ENCODE results near the gene MAP6. TPM values are rescaled to one million over a fixed set of nuclear protein-coding genes. Genes with fewer than 3 reads are reported as not detected.
A peak's percentile ranks its signal among the peaks of the same experiment; 100 is the strongest.

Gene MAP6
- total RNA-seq, 2 experiments from 2014 or later, result not detected

- DNase-seq, result no peak
- Mint-ChIP-seq H3K4me1 (ENCODE audit: low read depth) (peaks cover 4% of the 10 kb centered on the region), H3K27ac (no peak overlapping the region), H3K36me3 (ENCODE audit: low read depth) (peaks cover 7% of the 10 kb centered on the region), H3K27me3 (ENCODE audit: low read depth) (peaks cover 2% of the 10 kb centered on the region), H3K4me3 (no peak overlapping the region), H3K9me3 (no peaks in the 10 kb centered on the region)
- CTCF ChIA-PET, result interaction anchor here (1.0 to 1.5 kb wide), 4 partner anchors 9 to 38 kb away, joined by 3 to 6 read pairs (median 4); no protein-coding TSS in a partner anchor
- intact Hi-C loops (cut with micrococcal nuclease), result no loop called here
Measured at GRCh38 chr11:75571625-75572024, 97.2 kb downstream of the MAP6 start.

GRCh38 chr11:75570559-75571139 is 98.2 kb downstream of the MAP6 start:
- CTCF ChIA-PET, result interaction anchor here (1.0 to 1.2 kb wide), 2 partner anchors 31 to 37 kb away, joined by 3 to 4 read pairs; no protein-coding TSS in a partner anchor
- H3K36me3 Mint-ChIP-seq (ENCODE audit: low read depth), result peaks cover 8% of the 10 kb centered on the region
- no peak overlapping the region for H3K4me3 Mint-ChIP-seq
- H3K27ac Mint-ChIP-seq, result no peak overlapping the region
- no peaks in the 10 kb centered on the region for H3K9me3 Mint-ChIP-seq
- intact Hi-C loops (cut with micrococcal nuclease), result no loop called here
- no peak for DNase-seq
- peaks cover 4% of the 10 kb centered on the region for H3K4me1 Mint-ChIP-seq (ENCODE audit: low read depth)
- no peaks in the 10 kb centered on the region for H3K27me3 Mint-ChIP-seq (ENCODE audit: low read depth)

GRCh38 chr11:75568616-75569219 is 100.1 kb downstream of the MAP6 start:
- intact Hi-C loops (cut with micrococcal nuclease), result no loop called here
- H3K27ac Mint-ChIP-seq, result no peak overlapping the region
- H3K9me3 Mint-ChIP-seq, result no peaks in the 10 kb centered on the region
- DNase-seq, result no peak
- H3K27me3 Mint-ChIP-seq (ENCODE audit: low read depth), result no peaks in the 10 kb centered on the region
- CTCF ChIA-PET, result interaction anchor here (0.6 to 2.6 kb wide), 2 partner anchors 9 kb away, joined by 3 to 12 read pairs; no protein-coding TSS in a partner anchor
- no peak overlapping the region for H3K4me3 Mint-ChIP-seq
- peaks cover 15% of the 10 kb centered on the region for H3K4me1 Mint-ChIP-seq (ENCODE audit: low read depth)
- H3K36me3 Mint-ChIP-seq (ENCODE audit: low read depth), result peaks cover 8% of the 10 kb centered on the region

- H3K27ac Mint-ChIP-seq, result no peak overlapping the region
- DNase-seq, result no peak
- CTCF ChIA-PET, result interaction anchor here (1.4 to 2.6 kb wide), 2 partner anchors 10 to 22 kb away, joined by 3 to 12 read pairs; no protein-coding TSS in a partner anchor
- H3K4me3 Mint-ChIP-seq, result no peak overlapping the region
- peaks cover 22% of the 10 kb centered on the region for H3K4me1 Mint-ChIP-seq (ENCODE audit: low read depth)
- H3K27me3 Mint-ChIP-seq (ENCODE audit: low read depth), result no peaks in the 10 kb centered on the region
- intact Hi-C loops (cut with micrococcal nuclease), result no loop called here
- no peaks in the 10 kb centered on the region for H3K9me3 Mint-ChIP-seq
- peaks cover 8% of the 10 kb centered on the region for H3K36me3 Mint-ChIP-seq (ENCODE audit: low read depth)
Measured at GRCh38 chr11:75567971-75568370, 100.9 kb downstream of the MAP6 start.

- no peak overlapping the region for H3K27ac Mint-ChIP-seq
- H3K36me3 Mint-ChIP-seq (ENCODE audit: low read depth), result peaks cover 8% of the 10 kb centered on the region
- CTCF ChIA-PET, result interaction anchor here (1.0 to 1.4 kb wide), 2 partner anchors 9 to 21 kb away, joined by 3 read pairs; no protein-coding TSS in a partner anchor
- intact Hi-C loops (cut with micrococcal nuclease), result no loop called here
- peaks cover 22% of the 10 kb centered on the region for H3K4me1 Mint-ChIP-seq (ENCODE audit: low read depth)
- H3K27me3 Mint-ChIP-seq (ENCODE audit: low read depth), result no peaks in the 10 kb centered on the region
- H3K9me3 Mint-ChIP-seq, result no peaks in the 10 kb centered on the region
- DNase-seq, result no peak
- no peak overlapping the region for H3K4me3 Mint-ChIP-seq
Measured at GRCh38 chr11:75566763-75567279, 102.0 kb downstream of the MAP6 start.

GRCh38 chr11:75565916-75566762 is 102.7 kb downstream of the MAP6 start:
- peak overlapping the region; percentile 24 for H3K27ac Mint-ChIP-seq
- intact Hi-C loops (cut with micrococcal nuclease), result no loop called here
- H3K9me3 Mint-ChIP-seq, result no peaks in the 10 kb centered on the region
- H3K4me3 Mint-ChIP-seq, result no peak overlapping the region
- H3K4me1 Mint-ChIP-seq (ENCODE audit: low read depth), result peaks cover 27% of the 10 kb centered on the region
- H3K36me3 Mint-ChIP-seq (ENCODE audit: low read depth), result peaks cover 8% of the 10 kb centered on the region
- no peaks in the 10 kb centered on the region for H3K27me3 Mint-ChIP-seq (ENCODE audit: low read depth)
- DNase-seq, result no peak
- CTCF ChIA-PET, result interaction anchor here (0.6 to 2.2 kb wide), 3 partner anchors 9 to 846 kb away, joined by 3 to 9 read pairs (median 3); no protein-coding TSS in a partner anchor

DNA sequence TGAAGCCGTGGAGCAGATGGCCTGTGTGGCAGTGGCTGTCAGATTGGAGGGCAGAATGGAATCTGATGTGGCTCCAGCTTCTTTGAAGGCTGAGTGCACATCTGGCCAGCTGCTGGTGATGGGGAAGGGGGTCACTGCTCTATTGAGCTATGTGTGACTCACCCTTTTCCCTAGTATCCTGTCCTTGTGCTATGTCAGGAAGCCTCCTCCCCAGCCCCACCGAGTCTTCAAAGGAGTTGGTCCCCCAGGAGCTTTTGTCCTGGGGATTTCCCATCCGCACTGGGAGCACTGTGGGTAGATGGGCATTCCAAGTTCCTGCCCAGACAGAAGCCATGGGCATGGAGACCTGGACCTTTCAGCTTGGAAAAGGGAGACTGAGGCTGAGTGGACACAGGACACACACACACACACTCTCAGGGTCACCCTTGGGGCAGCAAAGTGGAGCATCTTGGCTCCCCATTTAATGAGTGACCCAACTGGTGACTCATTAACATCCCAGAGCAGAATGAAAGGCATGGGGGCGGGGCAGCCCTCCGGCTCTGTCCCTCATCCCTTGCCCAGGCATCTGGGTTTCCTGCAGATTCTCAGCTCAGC is 103.5 kb downstream of the MAP6 start:
- CTCF ChIA-PET, result interaction anchor here (0.6 to 2.2 kb wide), 3 partner anchors 10 to 846 kb away, joined by 3 to 9 read pairs (median 3); no protein-coding TSS in a partner anchor
- Mint-ChIP-seq H3K27ac (no peak overlapping the region), H3K27me3 (ENCODE audit: low read depth) (no peaks in the 10 kb centered on the region), H3K36me3 (ENCODE audit: low read depth) (peaks cover 5% of the 10 kb centered on the region), H3K4me1 (ENCODE audit: low read depth) (peaks cover 27% of the 10 kb centered on the region), H3K9me3 (no peaks in the 10 kb centered on the region), H3K4me3 (no peak overlapping the region)
- intact Hi-C loops (cut with micrococcal nuclease), result no loop called here
- DNase-seq, result no peak

DNA sequence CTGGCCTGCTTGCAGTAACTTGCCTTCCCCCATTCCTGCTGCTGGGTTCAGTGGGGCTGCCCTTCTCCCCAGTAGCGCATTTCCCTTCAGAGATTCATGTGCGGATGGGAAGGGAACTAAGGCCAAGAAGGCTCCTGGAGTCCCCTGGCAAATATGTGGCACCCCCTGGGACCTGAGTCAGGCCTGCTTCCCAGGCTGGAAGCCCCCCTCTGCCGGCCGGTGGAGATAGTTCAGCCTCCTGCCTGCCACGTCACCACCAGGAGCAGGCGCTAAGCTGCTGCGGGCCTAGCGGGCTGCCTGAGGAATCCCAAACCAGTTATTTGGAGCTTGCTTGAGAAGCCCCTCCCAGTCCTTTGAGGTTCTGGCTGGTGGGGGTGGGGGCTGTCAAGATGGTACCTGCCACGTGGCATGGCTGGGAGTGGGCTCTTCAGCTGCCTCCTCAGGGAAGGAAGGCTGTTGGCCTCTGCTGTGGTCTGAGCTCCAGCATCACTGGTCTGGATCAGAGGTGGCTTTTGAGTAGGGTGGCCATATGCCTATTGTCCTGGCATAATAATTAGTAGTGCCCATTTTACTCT is 104.8 kb downstream of the MAP6 start:
- Mint-ChIP-seq H3K27ac (peak overlapping the region; percentile 97), H3K4me1 (ENCODE audit: low read depth) (peaks cover 27% of the 10 kb centered on the region), H3K4me3 (peak overlapping the region; percentile 94), H3K9me3 (no peaks in the 10 kb centered on the region), H3K27me3 (ENCODE audit: low read depth) (no peaks in the 10 kb centered on the region), H3K36me3 (ENCODE audit: low read depth) (peaks cover 5% of the 10 kb centered on the region)
- intact Hi-C loops (cut with micrococcal nuclease), result no loop called here
- CTCF ChIA-PET, result interaction anchor here (0.6 to 2.2 kb wide), 2 partner anchors 12 to 14 kb away, joined by 4 to 9 read pairs; no protein-coding TSS in a partner anchor
- no peak for DNase-seq

DNA sequence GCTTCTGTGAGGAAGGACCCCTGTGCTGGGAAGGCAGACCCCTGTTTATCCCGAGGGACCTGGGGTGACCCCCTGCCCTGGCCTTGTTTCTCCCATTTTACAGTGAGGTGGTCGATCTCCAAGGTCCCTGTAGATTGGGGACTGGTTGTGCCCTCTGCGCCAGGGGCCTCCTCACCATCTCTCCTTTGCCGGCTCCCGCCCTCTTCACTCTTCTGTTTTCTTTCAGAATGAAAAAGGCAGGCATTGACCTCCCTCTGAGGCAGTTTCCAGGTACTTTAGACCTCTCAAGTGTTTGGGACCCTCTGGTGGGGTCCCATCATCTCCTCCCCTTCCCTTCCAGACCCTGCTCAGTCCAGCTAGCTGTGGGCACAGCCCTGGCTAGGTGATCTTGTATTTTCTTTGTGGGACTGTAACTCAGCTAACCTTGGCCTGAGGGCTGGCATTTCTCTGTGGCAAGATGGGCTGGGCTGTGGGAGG is 105.3 kb downstream of the MAP6 start:
- CTCF ChIA-PET, result interaction anchor here (1.4 kb wide), 1 partner anchor 14 kb away, joined by 4 read pairs; no protein-coding TSS in a partner anchor
- peaks cover 5% of the 10 kb centered on the region for H3K36me3 Mint-ChIP-seq (ENCODE audit: low read depth)

DNA sequence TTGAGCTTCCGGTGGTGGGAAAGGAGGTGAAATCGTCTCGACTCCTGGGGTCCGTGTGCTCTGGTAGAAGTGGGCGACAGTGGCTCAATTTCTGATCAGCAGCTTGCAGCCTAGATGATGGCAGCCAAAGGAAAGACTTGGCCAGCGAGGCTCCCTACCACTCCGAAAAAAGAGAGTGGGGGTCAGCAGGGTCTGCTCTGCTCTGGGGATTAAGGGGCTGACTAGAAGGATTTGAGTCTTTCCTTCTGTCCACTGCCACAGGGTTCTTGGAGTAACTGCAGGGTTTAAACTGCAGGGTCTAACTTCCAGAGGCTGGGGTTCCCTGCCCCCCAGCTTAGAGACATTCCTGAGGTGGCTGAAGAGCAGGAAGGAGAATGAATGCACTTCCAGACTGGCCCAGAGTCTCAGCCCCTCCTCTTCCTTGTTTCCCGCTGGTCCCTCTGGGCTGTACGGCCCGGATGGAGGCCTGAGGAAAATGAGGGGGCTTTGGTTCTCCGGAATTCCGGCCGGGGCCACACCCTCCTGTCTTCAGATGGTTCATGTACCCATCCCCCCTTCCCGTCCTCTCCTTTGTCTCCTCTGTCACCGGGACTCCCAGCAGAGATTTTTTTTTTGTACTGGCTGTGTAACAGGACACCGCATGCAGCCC is 105.9 kb downstream of the MAP6 start:
- no peaks in the 10 kb centered on the region for H3K9me3 Mint-ChIP-seq
- peaks cover 27% of the 10 kb centered on the region for H3K4me1 Mint-ChIP-seq (ENCODE audit: low read depth)
- peak overlapping the region; percentile 94 for H3K4me3 Mint-ChIP-seq
- H3K36me3 Mint-ChIP-seq (ENCODE audit: low read depth), result peaks cover 3% of the 10 kb centered on the region
- CTCF ChIA-PET, result interaction anchor here (0.6 to 1.4 kb wide), 6 partner anchors 9 to 250 kb away, joined by 3 to 6 read pairs (median 4); no protein-coding TSS in a partner anchor
- intact Hi-C loops (cut with micrococcal nuclease), result loop anchor here (1.0 kb wide), 2 partner anchors 14 to 19 kb away; no protein-coding TSS in a partner anchor
- peak overlapping the region; percentile 97 for H3K27ac Mint-ChIP-seq
- no peaks in the 10 kb centered on the region for H3K27me3 Mint-ChIP-seq (ENCODE audit: low read depth)
- no peak for DNase-seq

More for the DNA sequence above, 105.3 kb downstream of the MAP6 start:
- Mint-ChIP-seq H3K27me3 (ENCODE audit: low read depth) (no peaks in the 10 kb centered on the region), H3K4me1 (ENCODE audit: low read depth) (peaks cover 27% of the 10 kb centered on the region), H3K4me3 (peak overlapping the region; percentile 94), H3K9me3 (no peaks in the 10 kb centered on the region), H3K27ac (peak overlapping the region; percentile 97)
- intact Hi-C loops (cut with micrococcal nuclease), result no loop called here
- no peak for DNase-seq

Data from activated naive CD4-positive, alpha-beta T cell treated with anti-CD3 and anti-CD28 coated beads for 36 hours (primary cell).